ENCODE results near the gene RARRES1. TPM values are rescaled to one million over a fixed set of nuclear protein-coding genes. Genes with fewer than 3 reads are reported as not detected.

The RARRES1 gene
- total RNA-seq, 1 donor from 2014 or later, result 65.8 TPM

GRCh38 chr3:158738653-158739052, 6.4 kb upstream of the RARRES1 start:
- peak overlapping the region; percentile 7 for H3K27ac ChIP-seq
- H3K27me3 ChIP-seq (ENCODE audit: low read depth), result no peaks in the 10 kb centered on the region
- DNase-seq (no peak), ATAC-seq (no peak)
- no peaks in the 10 kb centered on the region for H3K9me3 ChIP-seq
- TF ChIP-seq CTCF (IDR thresholded peaks at IDR 0.05), result no peak
- H3K36me3 ChIP-seq, result peaks cover 4% of the 10 kb centered on the region
- no peaks in the 10 kb centered on the region for H3K4me1 ChIP-seq
- intact Hi-C loops (cut with DNase I), result no loop called here
- H3K4me3 ChIP-seq, result no peak overlapping the region

GRCh38 chr3:158737976-158738615, 5.8 kb upstream of the RARRES1 start:
- Histone ChIP-seq H3K4me1 (no peaks in the 10 kb centered on the region), H3K36me3 (no peaks in the 10 kb centered on the region), H3K27me3 (ENCODE audit: low read depth) (no peaks in the 10 kb centered on the region), H3K9me3 (no peaks in the 10 kb centered on the region), H3K27ac (peak overlapping the region; percentile 7), H3K4me3 (no peak overlapping the region)
- DNase-seq, result no peak
- intact Hi-C loops (cut with DNase I), result no loop called here
- no peak for ATAC-seq
- TF ChIP-seq CTCF (IDR thresholded peaks at IDR 0.05), result no peak

GRCh38 chr3:158737410-158737809, 5.2 kb upstream of the RARRES1 start:
- Histone ChIP-seq H3K4me3 (no peak overlapping the region), H3K9me3 (no peaks in the 10 kb centered on the region), H3K27me3 (ENCODE audit: low read depth) (no peaks in the 10 kb centered on the region), H3K36me3 (no peaks in the 10 kb centered on the region), H3K4me1 (peaks cover 7% of the 10 kb centered on the region), H3K27ac (no peak overlapping the region)
- intact Hi-C loops (cut with DNase I), result no loop called here
- no peak for DNase-seq
- no peak for TF ChIP-seq CTCF (IDR thresholded peaks at IDR 0.05)
- ATAC-seq, result no peak

- TF ChIP-seq CTCF (IDR thresholded peaks at IDR 0.05), result no peak
- H3K9me3 ChIP-seq, result no peaks in the 10 kb centered on the region
- no peak overlapping the region for H3K27ac ChIP-seq
- no peaks in the 10 kb centered on the region for H3K27me3 ChIP-seq (ENCODE audit: low read depth)
- H3K36me3 ChIP-seq, result no peaks in the 10 kb centered on the region
- intact Hi-C loops (cut with DNase I), result no loop called here
- ATAC-seq (no peak), DNase-seq (no peak)
- H3K4me3 ChIP-seq, result no peak overlapping the region
- H3K4me1 ChIP-seq, result peaks cover 19% of the 10 kb centered on the region
These were observed 3.2 kb upstream of the RARRES1 start for GRCh38 chr3:158735296-158736033.

- Histone ChIP-seq H3K36me3 (no peaks in the 10 kb centered on the region), H3K27ac (no peak overlapping the region), H3K9me3 (no peaks in the 10 kb centered on the region), H3K27me3 (ENCODE audit: low read depth) (no peaks in the 10 kb centered on the region), H3K4me1 (peaks cover 22% of the 10 kb centered on the region), H3K4me3 (no peak overlapping the region)
- DNase-seq (no peak), ATAC-seq (no peak)
- no peak for TF ChIP-seq CTCF (IDR thresholded peaks at IDR 0.05)
- intact Hi-C loops (cut with DNase I), result no loop called here
These were observed 1.4 kb upstream of the RARRES1 start for GRCh38 chr3:158733656-158734055.
